Measurements from ENCODE around the gene TMEM200C.

TMEM200C gene

GRCh38 chr18:5895876-5896740 is 786 bp upstream of the TMEM200C start:
- peaks cover 69% of the 10 kb centered on the region for H3K27me3 ChIP-seq (ENCODE audit: insufficient read depth, poor library complexity, severe bottlenecking)
- H3K27ac ChIP-seq (replicated peaks): no peak overlapping the region
- H3K4me3 ChIP-seq (replicated peaks; ENCODE audit: insufficient read depth, low read length): no peak overlapping the region
- DNase-seq (ENCODE audit: low read depth in 1 of 2, low spot score in 1 of 2): no peak
- TF ChIP-seq GABPA (IDR thresholded peaks at IDR 0.05; ENCODE audit: low read depth) (no peak), POLR2AphosphoS5 (IDR thresholded peaks at IDR 0.05; ENCODE audit: low read depth) (no peak), REST (IDR thresholded peaks at IDR 0.05; ENCODE audit: insufficient replicate concordance, low read depth) (no peak), SPI1 (IDR thresholded peaks at IDR 0.05; ENCODE audit: borderline replicate concordance, low read depth) (no peak)
- TF ChIP-seq, protein P1, sequence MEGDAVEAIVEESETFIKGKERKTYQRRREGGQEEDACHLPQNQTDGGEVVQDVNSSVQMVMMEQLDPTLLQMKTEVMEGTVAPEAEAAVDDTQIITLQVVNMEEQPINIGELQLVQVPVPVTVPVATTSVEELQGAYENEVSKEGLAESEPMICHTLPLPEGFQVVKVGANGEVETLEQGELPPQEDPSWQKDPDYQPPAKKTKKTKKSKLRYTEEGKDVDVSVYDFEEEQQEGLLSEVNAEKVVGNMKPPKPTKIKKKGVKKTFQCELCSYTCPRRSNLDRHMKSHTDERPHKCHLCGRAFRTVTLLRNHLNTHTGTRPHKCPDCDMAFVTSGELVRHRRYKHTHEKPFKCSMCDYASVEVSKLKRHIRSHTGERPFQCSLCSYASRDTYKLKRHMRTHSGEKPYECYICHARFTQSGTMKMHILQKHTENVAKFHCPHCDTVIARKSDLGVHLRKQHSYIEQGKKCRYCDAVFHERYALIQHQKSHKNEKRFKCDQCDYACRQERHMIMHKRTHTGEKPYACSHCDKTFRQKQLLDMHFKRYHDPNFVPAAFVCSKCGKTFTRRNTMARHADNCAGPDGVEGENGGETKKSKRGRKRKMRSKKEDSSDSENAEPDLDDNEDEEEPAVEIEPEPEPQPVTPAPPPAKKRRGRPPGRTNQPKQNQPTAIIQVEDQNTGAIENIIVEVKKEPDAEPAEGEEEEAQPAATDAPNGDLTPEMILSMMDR (IDR thresholded peaks at IDR 0.05; ENCODE audit: insufficient read depth, low read length): no peak

- DNase-seq (ENCODE audit: low read depth in 1 of 2, low spot score in 1 of 2): no peak
- Histone ChIP-seq H3K4me3 (replicated peaks; ENCODE audit: insufficient read depth, low read length) (no peak overlapping the region), H3K27me3 (ENCODE audit: insufficient read depth, poor library complexity, severe bottlenecking) (peaks cover 78% of the 10 kb centered on the region), H3K27ac (replicated peaks) (no peak overlapping the region)
- no peak for TF ChIP-seq POLR2AphosphoS5 (IDR thresholded peaks at IDR 0.05; ENCODE audit: low read depth)
- TF ChIP-seq, protein P1 (IDR thresholded peaks at IDR 0.05; ENCODE audit: insufficient read depth, low read length): no peak
- TF ChIP-seq GABPA (IDR thresholded peaks at IDR 0.05; ENCODE audit: low read depth): no peak
- no peak for TF ChIP-seq SPI1 (IDR thresholded peaks at IDR 0.05; ENCODE audit: borderline replicate concordance, low read depth)
- no peak for TF ChIP-seq REST (IDR thresholded peaks at IDR 0.05; ENCODE audit: insufficient replicate concordance, low read depth)
These were observed 567 bp downstream of the TMEM200C start for GRCh38 chr18:5894611-5895298.

DNA sequence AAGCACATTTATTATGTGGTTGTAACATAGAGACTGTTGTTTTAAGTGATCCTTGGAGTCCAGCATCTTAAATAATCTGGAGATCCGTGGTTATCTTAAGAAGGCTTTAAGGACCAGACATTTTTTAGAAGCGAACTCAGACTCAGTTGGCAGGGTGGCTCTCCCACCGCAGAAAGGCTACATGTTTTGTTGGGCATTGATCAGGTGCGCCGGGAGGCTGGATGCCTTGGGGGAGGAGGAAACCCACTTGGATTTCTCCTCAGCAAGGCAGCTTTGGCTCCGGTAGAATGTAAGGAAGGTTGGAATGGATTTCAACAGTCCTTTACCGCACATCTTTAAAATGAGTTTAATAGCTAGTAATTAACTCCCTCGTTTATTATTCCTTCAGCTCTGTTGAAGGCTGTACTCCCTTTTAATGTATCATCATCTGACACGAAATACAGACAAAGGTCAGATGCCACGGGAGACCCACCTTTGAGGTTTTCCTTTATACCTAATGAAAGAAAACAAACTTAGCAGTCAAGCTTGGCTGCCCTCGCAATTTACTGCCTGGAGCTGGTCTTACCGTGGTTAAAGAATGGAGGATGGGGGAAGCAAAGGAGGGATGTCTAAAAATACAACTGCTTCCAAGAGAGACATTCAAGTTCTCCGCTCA is 1.2 kb downstream of the TMEM200C start:
- no peak for DNase-seq (ENCODE audit: low read depth in 1 of 2, low spot score in 1 of 2)
- peaks cover 81% of the 10 kb centered on the region for H3K27me3 ChIP-seq (ENCODE audit: insufficient read depth, poor library complexity, severe bottlenecking)
- TF ChIP-seq, protein P1 (IDR thresholded peaks at IDR 0.05; ENCODE audit: insufficient read depth, low read length): no peak
- TF ChIP-seq GABPA (IDR thresholded peaks at IDR 0.05; ENCODE audit: low read depth): no peak
- TF ChIP-seq REST (IDR thresholded peaks at IDR 0.05; ENCODE audit: insufficient replicate concordance, low read depth): no peak
- no peak for TF ChIP-seq POLR2AphosphoS5 (IDR thresholded peaks at IDR 0.05; ENCODE audit: low read depth)
- no peak for TF ChIP-seq SPI1 (IDR thresholded peaks at IDR 0.05; ENCODE audit: borderline replicate concordance, low read depth)
- H3K4me3 ChIP-seq (replicated peaks; ENCODE audit: insufficient read depth, low read length): no peak overlapping the region
- H3K27ac ChIP-seq (replicated peaks): no peak overlapping the region

All from HL-60 (cell line).